ENCODE data around the gene EFNA2.

GRCh38 chr19:1272423-1273262 lies 13.0 kb upstream of the EFNA2 start:
- TF ChIP-seq, protein P1, sequence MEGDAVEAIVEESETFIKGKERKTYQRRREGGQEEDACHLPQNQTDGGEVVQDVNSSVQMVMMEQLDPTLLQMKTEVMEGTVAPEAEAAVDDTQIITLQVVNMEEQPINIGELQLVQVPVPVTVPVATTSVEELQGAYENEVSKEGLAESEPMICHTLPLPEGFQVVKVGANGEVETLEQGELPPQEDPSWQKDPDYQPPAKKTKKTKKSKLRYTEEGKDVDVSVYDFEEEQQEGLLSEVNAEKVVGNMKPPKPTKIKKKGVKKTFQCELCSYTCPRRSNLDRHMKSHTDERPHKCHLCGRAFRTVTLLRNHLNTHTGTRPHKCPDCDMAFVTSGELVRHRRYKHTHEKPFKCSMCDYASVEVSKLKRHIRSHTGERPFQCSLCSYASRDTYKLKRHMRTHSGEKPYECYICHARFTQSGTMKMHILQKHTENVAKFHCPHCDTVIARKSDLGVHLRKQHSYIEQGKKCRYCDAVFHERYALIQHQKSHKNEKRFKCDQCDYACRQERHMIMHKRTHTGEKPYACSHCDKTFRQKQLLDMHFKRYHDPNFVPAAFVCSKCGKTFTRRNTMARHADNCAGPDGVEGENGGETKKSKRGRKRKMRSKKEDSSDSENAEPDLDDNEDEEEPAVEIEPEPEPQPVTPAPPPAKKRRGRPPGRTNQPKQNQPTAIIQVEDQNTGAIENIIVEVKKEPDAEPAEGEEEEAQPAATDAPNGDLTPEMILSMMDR (conservative IDR thresholded peaks at IDR 0.05; ENCODE audit: low read depth, low read length) = no peak
- TF ChIP-seq RAD21 (IDR thresholded peaks at IDR 0.05; ENCODE audit: low read length) = no peak
- no peak for TF ChIP-seq CEBPB (IDR thresholded peaks at IDR 0.05; ENCODE audit: low read depth, low read length)
- TF ChIP-seq POLR2A (IDR thresholded peaks at IDR 0.05; ENCODE audit: low read depth, low read length) = no peak

Data from IMR-90 (cell line).